Raji (cell line): Measurements from ENCODE around the gene OPALIN.

Source experiments
- POLR2A ChIP-seq: IDR thresholded peaks from 2 replicates; pipeline ENCODE4 v1.6.1; 2011; ENCODE audit warnings: low read depth, low read length, control low read depth; ENCODE audit not compliant: insufficient read depth

The OPALIN gene

GRCh38 chr10:96325719-96326373 is 33.0 kb downstream of the OPALIN start:
- TF ChIP-seq POLR2A = no peak

GRCh38 chr10:96324447-96324846 is 34.4 kb downstream of the OPALIN start:
- no peak for TF ChIP-seq POLR2A

- no peak for TF ChIP-seq POLR2A
Observed at GRCh38 chr10:96322275-96322674, 36.5 kb downstream of the OPALIN start.

DNA sequence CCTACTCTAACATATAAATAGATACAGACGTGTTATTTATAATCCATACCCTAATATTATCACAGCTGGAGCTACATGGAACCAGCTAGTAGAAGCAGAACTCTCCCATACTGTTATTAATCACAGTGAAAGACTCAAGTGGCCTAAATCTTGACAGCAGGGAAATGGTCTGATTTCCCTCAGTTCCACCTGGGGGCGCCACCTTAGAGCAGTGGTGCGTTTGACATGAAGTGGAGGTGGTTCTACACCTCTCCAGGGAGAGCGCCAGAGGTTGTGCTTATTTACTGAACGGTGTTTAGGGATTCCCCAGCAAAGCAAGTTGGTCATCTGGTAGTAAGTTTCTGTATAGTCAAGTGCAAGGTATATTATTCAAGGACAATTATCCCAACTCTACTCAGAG is 37.0 kb downstream of the OPALIN start:
- TF ChIP-seq POLR2A = no peak

DNA sequence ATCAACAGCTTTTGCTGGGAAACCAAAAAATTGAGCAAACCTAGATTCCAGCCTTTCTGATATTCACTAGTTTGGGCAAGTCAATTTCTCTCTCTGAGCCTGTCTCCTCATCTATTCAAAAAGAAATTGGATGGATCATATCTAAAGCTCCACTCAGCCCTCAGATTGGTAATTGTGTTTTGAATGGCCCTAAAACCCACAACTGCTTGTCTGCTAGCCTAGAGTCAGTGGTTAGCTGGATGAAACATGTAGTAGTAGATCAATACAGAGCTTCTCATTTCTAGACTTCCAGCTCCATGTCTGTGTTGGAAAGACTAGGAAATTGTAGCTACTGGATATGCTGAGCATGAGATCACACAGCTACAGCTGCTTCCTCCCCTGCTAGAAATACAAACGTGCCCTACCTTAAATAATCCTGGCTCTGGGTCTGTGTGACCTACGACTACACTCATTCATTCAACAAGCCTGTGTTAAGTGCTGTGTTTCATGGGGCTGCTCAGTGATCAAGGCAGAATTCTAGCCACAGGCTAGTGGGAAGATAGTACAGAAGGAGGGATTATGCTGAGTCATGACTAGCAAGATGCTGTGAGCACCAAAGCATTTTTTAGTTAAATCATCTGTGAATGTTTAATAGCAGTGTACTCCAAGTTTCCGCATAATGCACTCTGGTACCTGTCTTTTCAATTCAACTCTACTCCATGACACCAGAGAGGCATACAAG is 38.9 kb downstream of the OPALIN start:
- no peak for TF ChIP-seq POLR2A

DNA sequence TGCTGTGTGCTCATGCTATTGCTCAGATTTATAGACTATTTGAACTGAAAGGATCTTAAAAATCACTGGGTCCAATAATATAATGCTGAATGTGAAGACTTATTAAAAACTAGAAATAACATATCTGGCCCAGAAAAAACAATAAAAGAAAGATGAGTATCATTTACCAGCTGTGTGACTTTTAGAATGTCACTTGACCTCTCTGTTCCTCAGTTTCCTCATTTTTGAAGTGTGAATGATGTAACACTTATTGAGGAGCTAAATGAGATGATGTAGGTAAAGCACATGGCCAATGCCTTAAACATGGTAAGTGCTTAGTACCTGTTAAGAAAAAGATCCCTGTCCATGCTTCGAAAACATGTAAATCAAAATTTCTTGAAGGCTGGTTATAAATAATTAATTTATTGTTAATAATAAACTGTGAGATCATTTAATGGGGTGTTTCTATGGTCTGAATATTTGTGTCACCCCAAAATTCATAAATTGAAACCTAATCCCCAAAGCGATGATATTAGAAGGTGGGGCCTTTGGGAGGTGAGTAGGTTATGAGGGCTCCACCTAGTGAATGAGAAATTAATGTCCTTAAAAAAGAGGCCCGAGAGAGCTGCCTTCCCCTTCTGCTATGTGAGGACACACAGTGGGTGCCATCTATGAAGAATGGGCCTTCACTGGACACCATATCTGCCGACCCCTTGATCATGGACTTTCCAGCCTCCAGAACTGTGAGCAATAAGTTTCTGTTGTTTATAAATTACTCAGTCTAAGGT is 41.6 kb downstream of the OPALIN start:
- TF ChIP-seq POLR2A = no peak

- TF ChIP-seq POLR2A = no peak
Observed at GRCh38 chr10:96313344-96313743, 45.5 kb downstream of the OPALIN start.

DNA sequence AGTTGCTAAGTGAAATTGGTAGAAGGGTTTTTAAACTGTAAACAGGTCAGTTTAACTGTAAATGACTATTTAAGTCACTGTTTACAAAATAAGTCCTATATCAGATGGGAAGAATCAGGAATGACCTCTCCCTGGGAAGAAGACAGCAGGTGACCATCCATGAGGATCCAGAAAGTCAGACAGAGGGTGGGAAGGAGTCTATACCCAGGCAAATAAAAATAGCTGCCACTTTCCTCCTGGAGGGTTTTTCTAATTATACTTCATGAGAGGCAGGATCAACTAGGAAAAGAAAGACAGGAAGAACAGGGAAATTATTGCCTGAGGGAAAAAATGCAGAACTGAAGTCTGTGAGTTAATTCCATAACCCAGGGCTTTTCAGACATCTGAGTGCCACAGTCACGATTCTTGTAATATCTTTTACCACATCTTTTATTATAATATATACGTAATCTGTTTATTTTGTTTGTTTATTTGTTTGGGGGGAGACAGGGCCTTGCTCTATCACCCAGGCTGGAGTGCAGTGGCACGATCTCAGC is 47.6 kb downstream of the OPALIN start:
- no peak for TF ChIP-seq POLR2A

DNA sequence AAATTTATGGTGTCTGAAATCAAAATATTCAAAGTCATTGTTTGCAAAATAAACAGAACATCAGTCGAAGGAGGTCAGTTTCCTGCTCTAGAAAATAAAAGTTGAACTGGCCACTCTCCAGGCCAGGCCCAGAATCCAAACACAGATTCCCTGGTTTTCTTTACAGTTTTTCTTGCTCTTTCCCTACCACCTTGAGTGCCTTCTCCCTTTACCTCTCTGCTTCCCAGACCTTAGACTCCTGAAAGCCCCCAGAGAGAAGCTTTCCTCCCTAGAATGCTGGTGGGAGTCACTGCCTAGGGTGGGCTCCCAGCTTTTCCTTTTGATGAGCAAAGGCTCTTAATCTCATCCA is 48.5 kb downstream of the OPALIN start:
- no peak for TF ChIP-seq POLR2A

DNA sequence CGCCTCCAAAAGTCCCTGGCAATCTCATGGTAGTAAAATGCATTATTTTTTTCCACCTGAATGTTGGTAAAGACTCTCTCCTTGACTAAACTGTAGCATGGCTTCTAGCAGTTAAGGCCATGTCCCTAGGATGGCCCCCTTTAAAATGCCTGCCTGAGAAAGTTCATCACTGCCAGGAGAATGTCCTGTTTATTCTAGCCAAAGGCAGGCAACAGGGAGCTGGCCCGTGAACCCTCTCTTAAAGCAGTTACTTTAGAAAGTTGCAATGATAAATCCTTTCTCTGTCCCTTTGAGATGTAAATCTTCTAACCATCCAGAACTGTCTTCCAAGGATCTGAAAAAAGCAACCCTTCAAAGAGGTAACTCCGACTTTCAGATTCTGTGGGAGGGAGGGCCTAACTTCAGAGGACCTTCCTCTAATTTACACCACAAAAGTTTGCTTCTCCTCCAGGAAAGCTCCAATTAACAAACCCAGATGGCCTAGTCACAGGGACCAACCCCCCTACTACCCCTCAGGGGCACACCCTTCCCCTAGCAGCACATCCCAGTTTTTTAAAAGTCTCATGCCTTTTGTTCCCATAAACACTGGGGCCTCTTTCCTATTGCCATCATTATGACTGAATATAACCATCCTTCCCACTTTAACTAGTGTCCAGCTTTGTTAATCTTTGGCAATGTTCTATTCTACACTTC is 49.0 kb downstream of the OPALIN start:
- no peak for TF ChIP-seq POLR2A

DNA sequence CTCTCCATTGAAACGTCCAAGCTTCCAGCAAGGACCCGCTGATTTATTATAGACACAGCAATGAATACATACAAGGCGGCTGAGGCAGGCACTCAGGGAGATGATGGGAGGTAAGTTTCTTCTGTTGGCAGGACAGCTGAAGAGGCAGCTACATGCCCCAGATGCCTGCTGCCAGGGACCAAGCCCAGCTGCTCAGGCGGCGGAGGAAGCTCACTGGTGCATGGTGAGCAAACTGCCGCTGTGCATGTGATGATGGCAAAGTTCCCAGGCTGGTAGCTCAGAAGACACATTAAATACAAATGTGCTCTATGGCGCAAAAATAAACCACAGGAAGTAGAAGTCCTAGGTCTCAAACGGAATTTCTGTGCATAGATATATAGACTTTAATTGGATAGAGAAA is 52.3 kb downstream of the OPALIN start:
- TF ChIP-seq POLR2A = no peak

- no peak for TF ChIP-seq POLR2A
Observed at GRCh38 chr10:96305019-96305418, 53.8 kb downstream of the OPALIN start.

GRCh38 chr10:96304230-96304629 is 54.6 kb downstream of the OPALIN start, which contains the start of gene DNTT:
Gene DNTT, plus strand, starts transcription at chr10:96304434. Its CDS starts 64 bp downstream, at chr10:96304498.
- no peak for TF ChIP-seq POLR2A

- no peak for TF ChIP-seq POLR2A
Observed at GRCh38 chr10:96301616-96302015, 57.2 kb downstream of the OPALIN start.

DNA sequence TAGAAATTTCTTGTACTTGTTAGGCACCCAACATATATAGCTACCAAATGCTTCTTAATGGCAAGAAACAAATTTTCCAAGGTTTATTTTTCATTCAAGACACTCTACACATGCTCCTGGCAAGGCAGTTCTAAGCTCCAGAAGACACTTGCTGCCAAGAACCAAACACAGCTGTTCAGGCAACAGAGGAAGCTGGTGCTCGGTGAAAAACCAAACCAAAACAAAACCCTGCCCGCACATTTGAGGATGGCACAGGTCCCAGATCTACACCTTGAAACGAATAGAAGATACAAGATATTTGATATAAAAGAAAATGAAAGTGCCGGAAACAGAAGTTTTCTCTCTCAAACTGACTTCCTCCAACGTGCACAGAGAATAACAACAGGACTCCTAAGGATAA is 59.4 kb downstream of the OPALIN start:
- no peak for TF ChIP-seq POLR2A
